Measurements from ENCODE around the gene MYOM1.
"Not testable (repeated sequence)": the region's sequence is repeated elsewhere in the genome, so short reads cannot be mapped to it uniquely, and the experiment has no call there.

MYOM1 gene

GRCh38 chr18:3218819-3219218, 949 bp downstream of the MYOM1 start:
- no peak for DNase-seq (ENCODE audit: low spot score)

GRCh38 chr18:3217948-3218647, 1.7 kb downstream of the MYOM1 start:
- no peak for DNase-seq (ENCODE audit: low spot score)

GRCh38 chr18:3216987-3217386, 2.8 kb downstream of the MYOM1 start:
- no peak for DNase-seq (ENCODE audit: low spot score)

GRCh38 chr18:3214855-3215637, 4.7 kb downstream of the MYOM1 start:
- no peak for DNase-seq (ENCODE audit: low spot score)

GRCh38 chr18:3213300-3214059, 6.3 kb downstream of the MYOM1 start:
- no peak for DNase-seq (ENCODE audit: low spot score)

- no peak for DNase-seq (ENCODE audit: low spot score)
Observed at GRCh38 chr18:3212657-3213056, 7.1 kb downstream of the MYOM1 start.

- DNase-seq (ENCODE audit: low spot score), result no peak
Observed at GRCh38 chr18:3211236-3211992, 8.4 kb downstream of the MYOM1 start.

- DNase-seq (ENCODE audit: low spot score), result no peak
Observed at GRCh38 chr18:3209859-3210569, 9.8 kb downstream of the MYOM1 start.

- no peak for DNase-seq (ENCODE audit: low spot score)
Observed at GRCh38 chr18:3207565-3207964, 12.2 kb downstream of the MYOM1 start.

- DNase-seq (ENCODE audit: low spot score), result no peak
Observed at GRCh38 chr18:3205239-3205638, 14.5 kb downstream of the MYOM1 start.

GRCh38 chr18:3199942-3200645, 19.7 kb downstream of the MYOM1 start:
- DNase-seq (ENCODE audit: low spot score), result no peak

- DNase-seq (ENCODE audit: low spot score), result not testable (repeated sequence)
Observed at GRCh38 chr18:3198260-3198860, 21.4 kb downstream of the MYOM1 start.

GRCh38 chr18:3194947-3195612, 24.7 kb downstream of the MYOM1 start:
- no peak for DNase-seq (ENCODE audit: low spot score)

- DNase-seq (ENCODE audit: low spot score), result no peak
Observed at GRCh38 chr18:3193331-3193730, 26.4 kb downstream of the MYOM1 start.

- no peak for DNase-seq (ENCODE audit: low spot score)
Observed at GRCh38 chr18:3192752-3193151, 27.0 kb downstream of the MYOM1 start.

- DNase-seq (ENCODE audit: low spot score), result no peak
Observed at GRCh38 chr18:3192286-3192685, 27.5 kb downstream of the MYOM1 start.

GRCh38 chr18:3190610-3191009, 29.2 kb downstream of the MYOM1 start:
- DNase-seq (ENCODE audit: low spot score), result no peak

GRCh38 chr18:3189884-3190283, 29.9 kb downstream of the MYOM1 start:
- no peak for DNase-seq (ENCODE audit: low spot score)
